Astrocyte (in vitro differentiated cells and primary cell): Measurements from ENCODE around the gene CD180. TPM values are rescaled to one million over a fixed set of nuclear protein-coding genes. Genes with fewer than 3 reads are reported as not detected.

Experiments used
- DNase-seq: peaks from one replicate; pipeline ENCODE4 v3.0.0-alpha.2; 2010; ENCODE audit warnings: low read depth
- FAIRE-seq: peaks from 2 replicates; lab custom pipeline; 2011; peaks lifted over from hg19 to GRCh38; lab: Jason Lieb, UNC
- H2AFZ ChIP-seq: 2 replicates; pipeline ENCODE4 v1.6.0; 2012; ENCODE audit warnings: low read depth, low read length, inconsistent platforms
- H3K27ac ChIP-seq: 2 replicates; pipeline ENCODE4 v1.5.1; 2011; ENCODE audit warnings: low read depth, low read length, inconsistent platforms
- H3K27me3 ChIP-seq: 2 replicates; pipeline ENCODE4 v1.6.0; 2011; ENCODE audit warnings: low read length, inconsistent platforms; ENCODE audit not compliant: insufficient read depth
- H3K36me3 ChIP-seq: 2 replicates; pipeline ENCODE4 v1.5.1; 2011; ENCODE audit warnings: low read length, inconsistent platforms; ENCODE audit not compliant: insufficient read depth
- H3K4me1 ChIP-seq: 2 replicates; pipeline ENCODE4 v1.5.1; 2011; ENCODE audit warnings: low read length, inconsistent platforms; ENCODE audit not compliant: insufficient read depth
- H3K4me2 ChIP-seq: 2 replicates; pipeline ENCODE4 v1.6.0; 2012; ENCODE audit warnings: low read length, inconsistent platforms
- H3K4me3 ChIP-seq: 2 replicates; pipeline ENCODE4 v1.5.1; 2011; ENCODE audit warnings: low read depth, mild to moderate bottlenecking, low read length, inconsistent platforms; ENCODE audit not compliant: insufficient read depth
- H3K79me2 ChIP-seq: 2 replicates; pipeline ENCODE4 v1.6.0; 2012; ENCODE audit warnings: mild to moderate bottlenecking, low read length, inconsistent platforms; ENCODE audit not compliant: insufficient read depth
- H3K9ac ChIP-seq: 2 replicates; pipeline ENCODE4 v1.6.0; 2012; ENCODE audit warnings: mild to moderate bottlenecking, low read length, inconsistent platforms
- H3K9me3 ChIP-seq: 2 replicates; pipeline ENCODE4 v1.5.1; 2012; ENCODE audit warnings: low read depth, mild to moderate bottlenecking, low read length, inconsistent platforms; ENCODE audit not compliant: insufficient read depth
- H4K20me1 ChIP-seq: 2 replicates; pipeline ENCODE4 v1.6.0; 2012; ENCODE audit warnings: low read length, inconsistent platforms; ENCODE audit not compliant: insufficient read depth
- H3K27ac Mint-ChIP-seq: one replicate; pipeline ENCODE4 v1.8.0; 2021; ENCODE audit warnings: mild to moderate bottlenecking, mixed read lengths; ENCODE audit not compliant: unreplicated experiment
- H3K27me3 Mint-ChIP-seq: one replicate; pipeline ENCODE4 v1.8.0; 2021; ENCODE audit warnings: low read depth, mixed read lengths; ENCODE audit not compliant: unreplicated experiment
- H3K36me3 Mint-ChIP-seq: one replicate; pipeline ENCODE4 v1.8.0; 2021; ENCODE audit warnings: low read depth, mixed read lengths; ENCODE audit not compliant: unreplicated experiment
- H3K4me1 Mint-ChIP-seq: one replicate; pipeline ENCODE4 v1.8.0; 2021; ENCODE audit warnings: low read depth, mixed read lengths; ENCODE audit not compliant: unreplicated experiment
- H3K4me3 Mint-ChIP-seq: one replicate; pipeline ENCODE4 v1.8.0; 2021; ENCODE audit warnings: mild to moderate bottlenecking, moderate library complexity, mixed read lengths; ENCODE audit not compliant: unreplicated experiment
- H3K9me3 Mint-ChIP-seq: one replicate; pipeline ENCODE4 v1.8.0; 2021; ENCODE audit warnings: mild to moderate bottlenecking, mixed read lengths; ENCODE audit not compliant: unreplicated experiment
- CTCF ChIP-seq: IDR thresholded peaks from 2 replicates; pipeline ENCODE4 v1.5.1; 2011; ENCODE audit warnings: low read depth, mild to moderate bottlenecking, inconsistent platforms, low read length, moderate library complexity; ENCODE audit not compliant: insufficient read depth
- EZH2 ChIP-seq: IDR thresholded peaks from 2 replicates; pipeline ENCODE4 v1.6.1; 2012; ENCODE audit warnings: mild to moderate bottlenecking, low read length, inconsistent platforms; ENCODE audit not compliant: insufficient read depth
- total RNA-seq: library from RNA; stranded (reverse); gene quantifications from 2 replicates; pipeline ENCODE4 v1.2.1, GENCODE V29; 2021

Gene CD180
- total RNA-seq, 1 donor from 2014 or later: not detected

GRCh38 chr5:67238191-67238590 lies 41.6 kb upstream of the CD180 start:
- TF ChIP-seq EZH2 (no peak), CTCF (no peak)
- Histone ChIP-seq H3K9me3 (no peaks in the 10 kb centered on the region), H3K4me1 (peaks cover 9% of the 10 kb centered on the region), H3K4me3 (no peak overlapping the region), H3K27ac (no peak overlapping the region), H3K79me2 (no peaks in the 10 kb centered on the region), H3K4me2 (no peak overlapping the region), H3K36me3 (no peaks in the 10 kb centered on the region), H3K27me3 (no peaks in the 10 kb centered on the region), H2AFZ (no peak overlapping the region), H3K9ac (no peak overlapping the region), H4K20me1 (no peaks in the 10 kb centered on the region)
- DNase-seq (no peak), FAIRE-seq (no peak)
- Mint-ChIP-seq H3K4me1 (peaks cover 15% of the 10 kb centered on the region), H3K4me3 (no peak overlapping the region), H3K36me3 (no peaks in the 10 kb centered on the region), H3K27me3 (no peaks in the 10 kb centered on the region), H3K9me3 (no peaks in the 10 kb centered on the region), H3K27ac (no peak overlapping the region)

- Mint-ChIP-seq H3K4me3 (no peak overlapping the region), H3K4me1 (peaks cover 18% of the 10 kb centered on the region), H3K36me3 (no peaks in the 10 kb centered on the region), H3K27me3 (no peaks in the 10 kb centered on the region), H3K9me3 (no peaks in the 10 kb centered on the region), H3K27ac (no peak overlapping the region)
- Histone ChIP-seq H3K27me3 (no peaks in the 10 kb centered on the region), H2AFZ (no peak overlapping the region), H3K9ac (no peak overlapping the region), H3K79me2 (no peaks in the 10 kb centered on the region), H4K20me1 (no peaks in the 10 kb centered on the region), H3K27ac (no peak overlapping the region), H3K4me3 (no peak overlapping the region), H3K4me2 (no peak overlapping the region), H3K4me1 (peaks cover 14% of the 10 kb centered on the region), H3K9me3 (no peaks in the 10 kb centered on the region), H3K36me3 (no peaks in the 10 kb centered on the region)
- FAIRE-seq (no peak), DNase-seq (no peak)
- TF ChIP-seq CTCF: no peak
- TF ChIP-seq EZH2: no peak
These were observed 39.0 kb upstream of the CD180 start for GRCh38 chr5:67235399-67236110.

GRCh38 chr5:67234671-67235176 lies 38.1 kb upstream of the CD180 start:
- Mint-ChIP-seq H3K36me3 (no peaks in the 10 kb centered on the region), H3K27ac (peak overlapping the region; percentile 30), H3K4me3 (no peak overlapping the region), H3K4me1 (peaks cover 18% of the 10 kb centered on the region), H3K9me3 (no peaks in the 10 kb centered on the region), H3K27me3 (no peaks in the 10 kb centered on the region)
- H3K9ac ChIP-seq: peak overlapping the region; percentile 35
- H3K9me3 ChIP-seq: no peaks in the 10 kb centered on the region
- H3K27me3 ChIP-seq: no peaks in the 10 kb centered on the region
- H3K4me1 ChIP-seq: peaks cover 14% of the 10 kb centered on the region
- H3K27ac ChIP-seq: peak overlapping the region; percentile 55
- no peaks in the 10 kb centered on the region for H3K79me2 ChIP-seq
- H3K4me2 ChIP-seq: peak overlapping the region; percentile 81
- peak; percentile 87 for DNase-seq
- no peaks in the 10 kb centered on the region for H4K20me1 ChIP-seq
- no peaks in the 10 kb centered on the region for H3K36me3 ChIP-seq
- peak overlapping the region; percentile 53 for H2AFZ ChIP-seq
- H3K4me3 ChIP-seq: peak overlapping the region; percentile 37
- no peak for TF ChIP-seq CTCF
- TF ChIP-seq EZH2: no peak
- FAIRE-seq: peak; percentile 73
